Mammary epithelial cell (primary cell): ENCODE results near the gene LRMDA.

Source experiments
- EZH2 ChIP-seq: IDR thresholded peaks from 2 replicates; pipeline ENCODE4 v1.6.1; 2012; ENCODE audit warnings: low read length, inconsistent platforms, borderline replicate concordance
- TF ChIP-seq, protein P1 (sequence below), 2 donors: IDR thresholded peaks in 1 of 2; conservative IDR thresholded peaks in 1 of 2; 2 replicates each; pipeline ENCODE4 v1.5.1; 2011 to 2012; ENCODE audit warnings: inconsistent platforms in 2 of 2, low read length in 2 of 2, mild to moderate bottlenecking in 2 of 2, control low read depth in 1 of 2, low read depth in 1 of 2; ENCODE audit not compliant: insufficient read depth in 1 of 2; ENCODE audit errors: extremely low read depth in 1 of 2

GRCh38 chr10:75544386-75544785 is 113.0 kb downstream of the LRMDA start:
- TF ChIP-seq, protein P1, sequence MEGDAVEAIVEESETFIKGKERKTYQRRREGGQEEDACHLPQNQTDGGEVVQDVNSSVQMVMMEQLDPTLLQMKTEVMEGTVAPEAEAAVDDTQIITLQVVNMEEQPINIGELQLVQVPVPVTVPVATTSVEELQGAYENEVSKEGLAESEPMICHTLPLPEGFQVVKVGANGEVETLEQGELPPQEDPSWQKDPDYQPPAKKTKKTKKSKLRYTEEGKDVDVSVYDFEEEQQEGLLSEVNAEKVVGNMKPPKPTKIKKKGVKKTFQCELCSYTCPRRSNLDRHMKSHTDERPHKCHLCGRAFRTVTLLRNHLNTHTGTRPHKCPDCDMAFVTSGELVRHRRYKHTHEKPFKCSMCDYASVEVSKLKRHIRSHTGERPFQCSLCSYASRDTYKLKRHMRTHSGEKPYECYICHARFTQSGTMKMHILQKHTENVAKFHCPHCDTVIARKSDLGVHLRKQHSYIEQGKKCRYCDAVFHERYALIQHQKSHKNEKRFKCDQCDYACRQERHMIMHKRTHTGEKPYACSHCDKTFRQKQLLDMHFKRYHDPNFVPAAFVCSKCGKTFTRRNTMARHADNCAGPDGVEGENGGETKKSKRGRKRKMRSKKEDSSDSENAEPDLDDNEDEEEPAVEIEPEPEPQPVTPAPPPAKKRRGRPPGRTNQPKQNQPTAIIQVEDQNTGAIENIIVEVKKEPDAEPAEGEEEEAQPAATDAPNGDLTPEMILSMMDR (conservative IDR thresholded peaks at IDR 0.05 in 1 of 2, IDR thresholded peaks at IDR 0.05 in 1 of 2; ENCODE audit: extremely low read depth in 1 of 2, insufficient read depth in 1 of 2, low read depth in 1 of 2, low read length in 2 of 2), result no peak
- no peak for TF ChIP-seq EZH2
